KBM-7 (cell line): ENCODE measurements around the gene SLC39A11.
"Not testable (repeated sequence)": the region's sequence is repeated elsewhere in the genome, so short reads cannot be mapped to it uniquely, and the experiment has no call there.

Experiments used
- DNase-seq: peaks from one replicate; pipeline ENCODE4 v3.0.0-alpha.2; 2015
- in situ Hi-C: fragments of 300-500 bp; cut with MboI; formaldehyde crosslinking; loops from 2 replicates; pipeline ENCODE4 v1.14.3; 2020; ENCODE audit warnings: low sequenced_read_pairs, low pct_unique_long_range_greater_than_20kb, mixed read lengths

Gene SLC39A11

GRCh38 chr17:72761893-72762575 is 330.5 kb downstream of the SLC39A11 start:
- DNase-seq, in situ Hi-C loops: not testable (repeated sequence)

DNA sequence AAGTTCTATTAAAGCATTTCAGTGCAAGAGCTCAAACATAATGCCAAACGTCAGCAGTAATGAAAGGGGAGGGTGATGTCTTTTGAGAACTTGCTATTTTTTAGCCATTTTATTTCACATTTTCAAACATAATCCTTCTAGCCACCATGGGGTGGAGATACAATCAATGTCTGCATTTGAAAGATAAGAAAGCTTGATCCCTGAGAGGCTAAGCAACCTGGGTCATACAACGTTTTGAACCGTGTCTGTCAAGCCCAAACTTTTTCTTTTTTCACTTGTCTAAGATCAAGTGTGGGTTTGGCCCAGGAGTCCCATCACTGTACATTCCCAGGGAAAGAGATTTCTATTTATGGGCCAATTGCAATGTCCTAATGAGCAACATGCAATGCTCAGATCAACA is 331.1 kb downstream of the SLC39A11 start:
- DNase-seq: no peak
- in situ Hi-C loops: no loop called here

GRCh38 chr17:72760368-72760767 is 332.1 kb downstream of the SLC39A11 start:
- no peak for DNase-seq
- in situ Hi-C loops: no loop called here

GRCh38 chr17:72759301-72759700 is 333.2 kb downstream of the SLC39A11 start:
- no peak for DNase-seq
- in situ Hi-C loops: no loop called here

GRCh38 chr17:72756256-72756655 is 336.2 kb downstream of the SLC39A11 start:
- no peak for DNase-seq
- in situ Hi-C loops: no loop called here

DNA sequence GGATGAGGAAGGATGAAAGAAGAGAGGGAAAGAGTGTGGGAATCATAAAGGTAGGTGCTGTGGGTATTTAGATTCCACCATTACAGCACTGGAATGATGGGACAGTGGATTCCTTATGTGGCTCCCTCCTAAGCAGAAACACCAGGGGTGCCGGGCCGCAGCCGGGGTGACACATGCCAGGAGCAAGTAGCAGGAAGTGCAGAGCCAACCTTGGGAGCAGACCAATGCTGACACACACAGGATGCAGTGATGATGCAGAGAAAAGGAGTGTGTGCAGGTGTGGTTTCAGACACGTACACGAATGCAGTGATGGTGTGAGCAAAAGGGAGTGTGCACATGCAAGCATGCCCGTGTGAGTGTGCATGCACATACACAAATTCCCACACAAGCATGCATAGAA is 338.0 kb downstream of the SLC39A11 start:
- in situ Hi-C loops: no loop called here
- DNase-seq: no peak

DNA sequence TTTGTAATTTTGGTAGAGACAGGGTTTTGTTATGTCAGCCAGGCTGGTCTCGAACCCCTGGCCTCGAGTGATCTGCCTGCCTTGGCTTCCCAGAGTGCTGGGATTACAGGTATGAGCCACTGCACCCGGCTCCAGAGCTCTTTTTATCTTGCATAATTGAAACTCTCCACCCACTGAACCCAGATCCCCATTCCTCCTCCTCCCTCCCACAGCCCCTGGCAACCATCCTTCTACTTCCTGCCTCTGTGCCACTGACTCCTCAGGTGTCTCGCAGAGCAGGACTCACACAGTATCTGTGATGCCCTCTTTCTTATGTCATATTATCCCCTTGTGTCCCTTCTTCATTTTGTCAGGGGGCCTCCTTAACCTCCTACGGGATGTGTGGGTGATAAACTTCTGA is 340.7 kb downstream of the SLC39A11 start:
- DNase-seq: no peak
- in situ Hi-C loops: no loop called here

DNA sequence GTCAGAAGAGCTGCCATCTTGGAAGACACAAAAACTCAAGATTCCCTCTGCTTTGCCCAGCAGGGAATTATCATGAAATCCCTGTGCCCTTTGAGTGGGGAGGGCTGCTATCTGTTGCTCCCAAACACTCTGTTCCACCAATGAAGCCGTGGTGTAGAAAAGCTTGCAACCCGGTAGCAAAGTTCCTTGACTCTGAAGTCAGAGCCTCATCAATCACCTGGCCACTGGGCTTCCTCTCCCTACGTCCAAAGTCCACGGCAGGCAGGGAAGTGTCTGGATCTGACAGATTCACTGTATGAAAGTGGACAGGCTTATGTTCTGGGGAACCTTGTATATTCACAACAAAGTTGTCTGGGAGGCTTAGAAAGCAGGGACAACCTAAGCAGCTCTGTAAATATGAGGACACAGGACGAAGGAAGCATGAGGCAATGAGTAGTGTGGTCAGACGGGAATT is 343.3 kb downstream of the SLC39A11 start:
- in situ Hi-C loops: loop anchor here (25.0 kb wide), 2 partner anchors 438 to 613 kb away; partner anchors contain the start of gene COG1
- DNase-seq: no peak

DNA sequence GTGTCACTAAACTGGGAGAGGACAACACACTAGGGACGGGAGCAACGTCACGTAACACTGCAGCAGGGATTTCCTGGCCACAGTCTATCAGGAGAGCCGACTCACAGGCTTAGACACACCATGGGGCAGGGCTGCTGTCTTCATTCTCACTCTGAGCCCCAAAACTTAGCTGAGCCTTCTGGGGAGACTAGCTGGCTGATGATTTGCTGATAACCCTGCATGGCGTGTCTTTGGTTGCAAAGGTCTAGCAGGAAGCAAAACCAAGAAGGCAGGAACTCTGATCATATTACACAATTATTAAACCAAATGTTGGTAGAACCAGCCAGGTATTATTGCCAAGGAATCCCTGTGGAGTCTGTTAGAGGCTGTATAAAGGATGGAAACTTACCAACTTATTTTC is 345.0 kb downstream of the SLC39A11 start:
- DNase-seq: no peak
- in situ Hi-C loops: loop anchor here (25.0 kb wide), 2 partner anchors 440 to 615 kb away; partner anchors contain the start of gene COG1

DNA sequence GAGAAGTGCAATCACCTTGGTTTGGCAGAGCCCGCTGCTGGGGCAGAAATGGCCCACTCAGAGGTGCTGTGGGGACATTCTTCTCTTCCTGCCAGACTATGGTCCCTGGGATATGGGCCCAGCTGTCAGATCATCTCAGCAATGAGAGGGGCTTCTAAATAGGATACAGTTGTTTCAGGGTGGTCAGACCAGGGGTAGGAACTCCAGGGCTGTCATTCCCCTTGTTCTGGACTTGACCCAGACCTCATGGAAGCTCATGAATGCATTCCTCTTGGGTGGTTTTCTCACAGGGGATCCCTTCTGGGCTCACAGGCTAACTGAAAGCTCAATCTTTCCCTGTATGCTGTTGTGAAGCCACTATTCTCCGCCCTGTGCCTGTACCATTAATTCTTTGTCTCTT is 347.2 kb downstream of the SLC39A11 start:
- DNase-seq: no peak
- in situ Hi-C loops: loop anchor here (25.0 kb wide), 2 partner anchors 442 to 617 kb away; partner anchors contain the start of gene COG1

DNA sequence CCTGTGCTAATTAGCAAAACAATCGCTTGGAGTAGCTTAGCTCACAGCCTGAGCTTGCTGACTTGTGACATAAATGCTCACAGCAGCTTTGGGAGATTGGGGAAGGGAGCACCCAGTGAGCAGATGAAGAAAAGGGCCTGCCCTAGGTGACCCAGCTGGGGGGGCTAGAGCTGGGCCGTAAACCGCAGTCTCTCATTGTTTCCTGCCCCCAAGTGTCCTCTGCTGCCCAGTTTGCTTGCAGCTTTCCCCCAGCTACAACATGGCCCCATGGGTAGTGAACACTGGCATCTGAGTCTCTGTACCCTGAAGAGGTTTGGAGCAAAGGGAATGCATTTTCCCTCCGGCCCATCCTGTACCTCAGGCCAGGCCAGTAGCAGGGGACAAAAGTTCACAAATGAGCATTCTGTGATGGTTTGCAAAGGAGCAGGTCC is 349.4 kb downstream of the SLC39A11 start:
- in situ Hi-C loops: loop anchor here (25.0 kb wide), 2 partner anchors 444 to 619 kb away; partner anchors contain the start of gene COG1
- DNase-seq: no peak

DNA sequence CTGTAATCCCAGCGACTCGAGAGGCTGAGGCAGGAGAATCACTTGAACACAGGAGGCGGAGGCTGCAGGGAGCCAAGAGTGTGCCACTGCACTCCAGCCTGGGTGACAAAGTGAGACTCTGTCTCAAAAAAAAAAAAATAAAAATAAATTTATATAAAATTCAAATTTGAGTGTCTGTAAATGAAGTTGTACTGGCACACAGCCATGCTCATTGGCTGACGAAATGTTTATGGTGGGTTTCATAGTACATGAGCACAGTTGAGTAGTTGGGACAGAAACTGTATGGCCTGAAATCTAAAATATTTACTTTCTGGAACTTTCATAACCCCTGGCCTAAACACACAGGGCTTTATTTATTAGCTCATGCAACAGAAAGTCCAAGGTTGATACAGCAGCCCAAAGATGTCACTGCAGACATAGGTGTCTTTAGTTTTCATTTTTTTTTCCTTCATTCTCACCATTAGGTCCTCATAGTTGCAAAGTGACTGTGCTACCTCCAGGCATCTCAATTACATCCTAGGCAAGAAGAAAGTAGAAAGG is 355.3 kb downstream of the SLC39A11 start:
- in situ Hi-C loops: loop anchor here (25.0 kb wide), 2 partner anchors 450 to 625 kb away; partner anchors contain the start of gene COG1

GRCh38 chr17:72735592-72735991 is 356.9 kb downstream of the SLC39A11 start:
- in situ Hi-C loops: loop anchor here (25.0 kb wide), 2 partner anchors 452 to 627 kb away; partner anchors contain the start of gene COG1
- DNase-seq: no peak

More for the DNA sequence above, 355.3 kb downstream of the SLC39A11 start:
- DNase-seq: no peak

DNA sequence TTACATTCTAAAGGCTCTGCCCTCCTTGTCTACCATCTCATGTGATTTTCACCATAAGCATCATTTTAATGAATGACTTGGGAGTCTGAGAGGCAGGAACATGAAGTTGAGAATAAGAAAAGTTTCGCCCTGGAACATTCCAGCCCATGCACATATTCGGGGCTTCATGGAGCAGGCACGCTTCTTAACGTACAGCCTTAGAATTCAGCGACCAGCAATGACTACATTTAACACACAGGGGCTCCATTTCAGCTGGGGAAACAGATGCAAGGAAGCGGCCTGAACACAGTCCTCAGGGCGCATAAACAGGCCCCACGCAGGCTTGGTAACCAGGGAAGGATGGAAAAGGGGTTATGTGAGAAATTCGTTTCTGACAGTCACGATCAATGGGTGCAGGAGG is 357.4 kb downstream of the SLC39A11 start:
- DNase-seq: no peak
- in situ Hi-C loops: loop anchor here (25.0 kb wide), 2 partner anchors 452 to 627 kb away; partner anchors contain the start of gene COG1

DNA sequence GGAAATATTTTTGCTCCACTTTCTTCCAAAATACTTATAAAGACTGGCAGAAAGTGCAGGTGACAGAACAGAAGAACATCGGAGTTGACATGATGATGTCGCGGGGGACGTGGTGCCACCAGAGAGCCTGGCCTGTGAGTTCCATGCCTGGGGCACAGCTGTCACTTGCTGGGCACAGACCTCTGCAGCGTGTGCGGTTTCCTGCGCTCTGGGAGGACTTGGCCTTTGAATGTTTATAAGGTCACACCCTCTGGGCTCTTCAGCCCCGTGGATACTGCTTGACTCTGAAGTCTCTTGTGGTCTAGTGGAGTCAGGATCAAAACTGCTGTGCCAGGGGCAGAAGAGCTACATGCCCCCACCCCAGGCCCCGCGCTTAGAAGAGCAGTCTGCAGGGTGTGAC is 357.9 kb downstream of the SLC39A11 start:
- in situ Hi-C loops: loop anchor here (25.0 kb wide), 2 partner anchors 453 to 628 kb away; partner anchors contain the start of gene COG1

DNA sequence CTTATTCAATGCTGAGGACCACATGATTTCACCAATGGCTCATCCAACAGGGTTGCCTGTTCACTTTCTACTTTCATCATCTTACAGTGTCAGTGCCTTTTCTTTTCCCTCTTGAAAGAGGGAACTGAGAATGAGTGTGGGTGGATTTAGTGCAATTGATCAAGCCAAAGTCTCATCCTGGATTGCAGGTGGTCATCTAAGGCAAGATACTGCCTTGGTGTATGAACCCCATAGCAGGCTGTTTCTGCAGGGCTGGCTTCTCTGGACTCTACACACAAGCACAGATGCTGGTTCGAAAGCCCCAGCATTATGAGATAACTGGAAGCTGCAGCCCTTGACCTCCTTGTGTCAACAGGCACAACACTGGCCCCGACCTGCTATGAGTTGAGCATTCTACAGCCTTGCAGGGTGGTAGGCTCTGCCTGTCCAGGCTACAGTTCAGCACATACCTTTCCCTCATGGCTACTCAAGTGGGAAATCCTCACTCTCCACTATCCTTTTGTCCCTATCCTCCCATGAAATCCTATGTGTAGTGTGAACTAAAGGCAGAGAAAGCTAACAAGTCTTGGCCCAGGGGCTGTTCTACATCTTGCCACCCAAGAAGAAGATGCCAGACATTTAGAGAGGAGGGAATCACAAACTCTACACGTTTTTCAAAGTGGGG is 358.7 kb downstream of the SLC39A11 start:
- no peak for DNase-seq
- in situ Hi-C loops: loop anchor here (25.0 kb wide), 2 partner anchors 454 to 629 kb away; partner anchors contain the start of gene COG1

More for the DNA sequence above, 357.9 kb downstream of the SLC39A11 start:
- DNase-seq: no peak

GRCh38 chr17:72732893-72733618 is 359.4 kb downstream of the SLC39A11 start:
- in situ Hi-C loops: loop anchor here (25.0 kb wide), 2 partner anchors 454 to 629 kb away; partner anchors contain the start of gene COG1
- DNase-seq: no peak

DNA sequence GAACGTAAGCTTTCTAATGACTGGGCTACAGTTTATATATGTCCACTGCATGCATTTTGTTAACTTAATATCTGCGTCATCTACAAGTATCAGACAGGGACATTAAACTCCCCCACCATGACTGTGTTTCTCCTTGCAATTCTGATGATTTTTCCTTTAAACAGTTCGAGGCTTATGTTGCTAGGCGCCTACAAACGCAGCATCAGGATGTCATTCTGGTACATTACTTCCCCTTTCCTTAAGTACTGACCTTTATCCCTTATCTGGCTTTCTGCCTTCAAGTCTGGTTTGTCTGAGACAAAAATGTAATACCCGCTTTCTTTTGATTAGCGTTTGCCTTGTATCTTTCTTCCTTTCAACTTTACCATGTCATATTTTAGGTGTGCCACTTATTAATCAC is 362.4 kb downstream of the SLC39A11 start:
- in situ Hi-C loops: loop anchor here (25.0 kb wide), 2 partner anchors 457 to 632 kb away; partner anchors contain the start of gene COG1
- DNase-seq: peak; percentile 63

DNA sequence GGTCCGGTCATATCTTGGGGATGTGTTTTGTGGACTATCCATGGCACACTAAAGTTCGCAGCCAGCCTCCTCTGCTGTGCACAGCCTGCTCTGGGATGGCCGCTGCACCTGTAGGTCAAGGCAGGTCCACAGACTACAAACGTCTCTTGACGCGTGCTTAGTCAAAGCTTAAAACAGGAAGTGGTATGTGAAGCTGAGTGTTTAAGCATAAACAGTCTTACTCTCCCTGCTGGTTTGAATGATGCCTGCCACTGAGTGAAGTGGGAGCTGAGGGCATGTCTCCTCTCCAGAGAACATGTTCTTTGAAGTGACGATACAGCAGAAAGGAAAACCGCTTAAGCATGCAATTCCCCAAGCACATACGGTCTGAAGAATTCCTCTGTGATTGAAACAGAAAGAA is 365.6 kb downstream of the SLC39A11 start:
- in situ Hi-C loops: loop anchor here (25.0 kb wide), 2 partner anchors 460 to 635 kb away; partner anchors contain the start of gene COG1
- DNase-seq: peak; percentile 71
